HS-27A (cell line): ENCODE data around the gene FAM107A.
"Not testable (repeated sequence)": the region's sequence is repeated elsewhere in the genome, so short reads cannot be mapped to it uniquely, and the experiment has no call there.

Experiments
- DNase-seq: peaks from one replicate; pipeline ENCODE4 v3.0.0-alpha.2; 2012; ENCODE audit warnings: low read depth, missing footprints

The FAM107A gene

DNA sequence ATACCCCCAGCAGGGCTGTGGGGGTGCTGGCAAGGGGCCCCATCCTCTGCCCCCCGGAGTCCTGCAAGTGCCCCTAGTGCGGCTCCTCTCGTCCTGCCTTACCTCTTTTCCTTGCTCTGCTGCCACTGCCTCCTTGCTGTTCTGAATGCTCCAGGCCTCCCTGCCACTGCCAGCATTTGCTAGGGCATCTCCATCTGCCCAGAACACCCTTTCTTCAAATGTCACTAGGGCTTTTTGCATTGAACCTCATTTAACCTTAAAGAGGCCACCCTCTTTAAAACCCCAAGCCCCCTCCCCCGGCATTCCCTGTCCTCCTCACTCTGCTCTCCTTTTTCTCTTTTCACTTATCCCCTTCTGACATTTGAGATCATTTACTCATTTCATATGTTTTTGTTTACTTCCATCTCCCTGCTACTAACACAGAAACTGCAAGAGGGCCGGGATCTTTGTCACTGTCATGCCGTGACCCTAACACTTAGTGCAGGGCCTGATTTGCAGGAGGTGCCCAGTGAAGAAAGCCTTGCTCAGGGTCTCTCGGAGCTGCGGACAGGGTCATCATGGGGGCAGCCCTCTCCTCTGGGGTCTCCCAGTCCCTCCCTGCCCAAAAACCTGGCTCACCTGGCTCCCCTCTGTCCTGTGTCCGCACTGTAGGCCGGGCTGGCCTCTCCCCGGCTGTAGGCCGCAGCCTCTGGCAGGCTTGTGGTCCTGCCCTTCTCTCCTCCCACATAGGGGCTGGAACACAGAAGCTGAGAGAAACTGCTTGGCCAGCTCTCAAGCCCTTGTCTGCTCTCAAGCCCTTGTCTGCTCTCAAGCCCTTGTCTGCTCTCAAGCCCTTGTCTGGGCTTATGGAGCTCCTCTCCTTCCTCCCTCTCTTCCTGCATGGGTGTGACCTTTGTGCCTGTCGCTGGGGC lies 40.4 kb downstream of the FAM107A start, which contains the start of gene ACOX2:
Gene ACOX2, minus strand, starts transcription at position 690 of the 911 bp plus-strand sequence. CDS start 2,084 bp downstream, outside the sequence.
- no peak for DNase-seq

- no peak for DNase-seq
Measured at GRCh38 chr3:58535531-58536500, 41.4 kb downstream of the FAM107A start.

DNA sequence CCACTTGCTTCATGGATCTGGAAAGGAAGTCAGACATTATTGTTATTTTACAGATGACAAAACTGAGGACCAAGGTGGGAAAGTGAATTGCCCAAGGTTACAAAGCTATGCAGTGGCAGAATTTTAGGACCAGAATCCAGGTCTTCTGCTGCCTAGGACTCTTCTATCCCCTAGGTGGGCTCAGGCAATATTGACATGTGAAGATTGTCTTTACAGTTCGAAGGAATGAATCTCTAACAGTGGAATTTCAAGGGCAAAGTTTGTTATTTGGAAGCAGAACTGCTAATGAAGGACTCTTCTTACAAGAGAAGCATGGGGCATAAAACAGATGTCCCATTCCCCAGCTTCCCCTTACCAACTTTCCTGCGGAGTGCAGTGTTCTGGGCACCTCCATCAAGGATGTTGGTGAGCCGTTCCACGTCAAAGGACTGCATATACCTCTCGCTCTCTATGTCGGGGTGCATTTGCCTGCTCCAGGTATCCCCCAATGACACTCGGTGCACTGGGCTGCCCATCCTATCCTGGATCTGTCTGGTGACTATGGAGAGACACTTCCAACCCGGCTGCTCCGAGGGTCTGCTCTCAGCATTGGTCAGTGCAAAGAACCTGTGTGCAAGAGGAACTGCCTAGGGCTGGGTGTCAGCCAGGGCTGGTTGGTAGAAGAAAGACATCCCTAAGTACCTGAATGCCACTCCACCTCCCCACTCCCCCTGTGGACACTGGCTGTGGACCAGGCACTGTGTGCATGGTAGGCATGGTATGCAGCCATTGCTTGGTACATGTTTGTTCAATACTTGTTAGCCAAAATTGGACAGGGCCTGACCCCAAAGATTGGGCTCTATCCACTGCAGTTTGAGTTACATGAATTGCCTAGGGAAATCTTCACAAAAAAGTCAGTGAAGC lies 42.3 kb downstream of the FAM107A start:
- no peak for DNase-seq

DNA sequence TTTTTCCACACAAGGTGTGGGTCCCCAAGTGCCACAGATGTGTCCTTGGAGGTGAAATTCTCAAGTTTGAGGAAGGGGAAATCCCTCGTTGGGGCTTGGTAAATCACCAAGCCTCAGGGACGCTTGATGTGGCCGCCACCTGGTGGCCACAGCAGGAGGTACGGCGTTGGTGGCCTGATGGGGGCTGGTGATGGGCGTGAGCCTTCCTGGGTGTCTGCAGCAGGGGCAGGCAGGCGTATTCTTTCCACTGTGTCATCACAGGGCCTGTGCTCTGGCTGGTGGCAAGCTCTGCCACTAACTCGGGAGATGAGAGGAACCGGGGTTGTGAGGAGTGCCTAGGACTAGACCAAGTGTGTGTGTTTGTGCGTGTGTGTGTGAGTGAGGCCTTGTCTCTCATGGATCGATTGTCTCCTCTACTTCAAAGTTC lies 44.4 kb downstream of the FAM107A start:
- peak; percentile 45 for DNase-seq

- no peak for DNase-seq
Measured at GRCh38 chr3:58531956-58532355, 45.2 kb downstream of the FAM107A start.

- no peak for DNase-seq
Measured at GRCh38 chr3:58531555-58531954, 45.6 kb downstream of the FAM107A start.

GRCh38 chr3:58530354-58530865 lies 46.8 kb downstream of the FAM107A start:
- no peak for DNase-seq

DNA sequence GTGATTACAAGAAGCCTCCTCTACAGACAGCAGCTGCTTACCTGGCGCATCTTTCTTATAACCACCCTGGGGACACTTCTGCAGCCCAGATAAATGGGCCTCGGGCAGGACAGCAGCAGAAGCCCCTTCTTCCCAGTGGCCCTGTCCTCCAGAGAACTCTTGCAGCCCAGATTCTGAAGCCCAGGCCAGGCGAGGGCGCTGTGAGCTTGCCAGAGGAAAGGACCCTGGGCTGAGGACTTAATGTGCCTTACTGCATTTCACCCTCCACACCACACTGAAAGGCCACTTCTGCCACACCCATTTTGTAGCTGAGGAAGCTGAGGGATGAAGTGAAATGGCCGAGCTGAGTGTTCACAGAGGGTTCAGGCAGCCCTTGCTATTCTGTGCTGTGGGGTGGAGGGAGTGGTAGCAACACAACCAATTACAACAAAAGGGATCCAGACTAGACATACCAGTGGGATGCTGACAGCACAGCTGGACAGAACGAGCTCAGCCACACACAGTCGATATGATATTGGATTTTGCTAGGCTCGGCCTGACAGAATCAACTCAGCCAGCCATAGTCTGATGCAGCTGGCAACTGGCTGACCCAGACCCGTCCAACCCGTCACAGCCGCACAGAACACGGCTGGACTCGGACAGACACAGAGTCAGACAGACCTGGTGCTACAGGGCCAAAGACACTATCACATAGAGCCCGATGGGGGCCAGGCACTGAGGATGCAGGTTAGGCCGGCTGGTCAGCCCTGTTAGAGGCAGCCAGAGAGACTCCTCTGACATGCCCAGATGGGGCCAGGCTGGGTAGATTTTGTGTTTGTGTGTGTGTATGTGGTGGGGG lies 47.5 kb downstream of the FAM107A start:
- DNase-seq, result no peak

- no peak for DNase-seq
Measured at GRCh38 chr3:58528629-58529028, 48.6 kb downstream of the FAM107A start.

DNA sequence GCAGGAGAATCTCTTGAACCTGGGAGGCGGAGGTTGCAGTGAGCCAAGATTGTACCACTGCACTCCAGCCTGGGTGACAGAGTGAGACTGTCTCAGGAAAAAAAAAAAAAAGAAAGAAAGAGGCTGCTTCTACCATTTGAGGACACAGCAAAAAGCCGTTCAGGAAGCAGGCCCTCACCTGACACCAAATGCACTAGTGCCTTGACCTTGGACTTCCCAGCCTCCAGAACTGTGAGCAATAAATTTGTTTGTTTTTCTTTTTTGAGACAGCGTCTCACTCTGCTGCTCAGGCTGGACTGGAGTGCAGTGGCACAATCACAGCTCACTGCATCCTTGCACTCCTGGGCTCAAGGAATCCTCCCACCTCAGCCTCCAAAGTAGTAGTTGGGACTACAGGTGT lies 49.8 kb downstream of the FAM107A start:
- DNase-seq, result not testable (repeated sequence)

GRCh38 chr3:58526515-58526957 lies 50.7 kb downstream of the FAM107A start:
- DNase-seq, result peak; percentile 41

DNA sequence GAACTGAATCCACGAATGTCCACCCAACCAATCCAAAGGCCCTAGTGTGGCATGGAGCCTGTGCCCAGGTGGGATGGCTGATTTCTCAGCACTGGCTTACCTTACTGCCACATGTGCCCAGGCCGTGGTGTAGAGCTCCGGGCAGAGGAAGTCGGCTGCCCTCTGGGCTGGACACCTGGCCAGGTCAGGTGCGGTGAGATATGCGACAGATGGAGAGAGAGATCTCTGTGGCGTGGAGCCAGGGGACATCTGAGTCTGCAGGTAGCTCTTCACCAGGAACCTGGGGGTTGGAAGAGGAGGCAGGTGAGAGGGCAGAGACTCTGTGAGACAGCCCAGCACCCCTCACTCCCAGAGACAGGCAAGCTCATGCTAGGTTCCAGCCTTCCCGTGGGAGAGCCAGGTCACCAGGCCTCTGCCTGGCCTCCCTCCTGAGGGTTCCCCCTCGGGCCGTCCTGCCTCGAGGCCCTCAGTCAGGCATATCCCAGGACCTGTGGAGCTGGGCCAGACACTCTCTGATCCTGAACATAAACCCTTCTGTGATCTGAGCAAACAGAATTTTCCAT lies 52.8 kb downstream of the FAM107A start:
- DNase-seq, result no peak

- DNase-seq, result no peak
Measured at GRCh38 chr3:58522759-58523425, 54.3 kb downstream of the FAM107A start.

GRCh38 chr3:58521917-58522631 lies 55.1 kb downstream of the FAM107A start:
- DNase-seq, result no peak

DNA sequence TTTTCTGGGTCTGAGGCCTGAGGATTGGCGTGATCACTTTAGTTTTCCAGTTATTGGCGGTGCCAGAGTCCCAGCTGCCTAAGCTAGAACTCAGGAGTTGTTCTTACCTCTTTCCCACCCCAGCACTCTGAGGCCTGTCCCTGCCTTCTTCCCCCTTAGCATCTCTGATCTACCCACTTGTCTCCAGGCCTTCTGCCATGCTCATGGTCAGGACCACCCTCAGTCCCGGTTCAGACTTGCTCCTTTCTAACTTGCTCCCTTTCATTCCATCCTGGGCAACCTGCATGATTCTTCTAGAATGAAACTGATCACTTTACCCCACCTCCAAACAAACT lies 55.9 kb downstream of the FAM107A start:
- no peak for DNase-seq

DNA sequence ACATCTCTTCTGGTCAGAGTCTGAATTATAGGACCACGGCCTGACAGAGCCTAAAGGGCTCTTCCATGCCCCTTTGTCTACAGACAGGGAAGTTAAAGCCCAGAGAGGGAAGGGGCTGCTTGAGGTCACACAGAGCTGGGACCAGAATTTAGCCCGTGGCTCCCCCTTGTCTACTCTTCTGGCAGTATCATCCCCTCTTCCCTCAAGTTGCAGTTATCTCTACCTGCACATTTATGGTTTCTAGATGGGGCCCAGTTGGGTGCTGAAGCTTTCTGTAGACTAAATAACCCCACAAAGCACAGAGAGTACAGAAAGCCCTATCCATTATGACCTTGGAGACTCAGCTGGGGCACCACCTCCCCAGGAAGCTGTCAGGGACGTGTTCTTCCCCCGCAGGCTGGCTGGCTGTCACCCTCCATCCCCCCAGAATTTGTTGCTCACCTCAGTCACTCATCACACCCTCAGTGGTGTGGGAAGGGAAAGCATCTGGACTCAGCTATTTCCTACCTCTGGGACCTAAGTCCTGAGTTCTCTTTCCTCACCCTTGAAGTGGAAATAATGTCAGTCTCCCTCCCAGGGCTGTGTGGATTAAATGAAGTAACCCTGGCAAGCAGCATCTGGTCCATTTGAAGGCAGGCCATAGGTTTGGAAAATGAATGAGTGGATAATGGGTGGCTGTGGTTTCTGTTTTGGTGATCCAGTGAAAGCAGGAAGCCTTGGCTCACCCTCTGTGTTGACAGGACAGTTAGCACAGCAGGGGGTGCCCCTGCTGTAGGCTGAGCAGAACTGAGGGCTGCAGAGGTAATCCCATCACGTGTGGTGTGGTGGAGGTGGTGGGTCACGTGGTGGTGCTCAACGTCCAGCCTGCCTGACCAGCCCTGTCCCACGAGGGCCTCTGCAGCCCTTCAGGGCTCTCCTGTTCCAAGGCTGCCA lies 56.5 kb downstream of the FAM107A start:
- DNase-seq, result no peak

DNA sequence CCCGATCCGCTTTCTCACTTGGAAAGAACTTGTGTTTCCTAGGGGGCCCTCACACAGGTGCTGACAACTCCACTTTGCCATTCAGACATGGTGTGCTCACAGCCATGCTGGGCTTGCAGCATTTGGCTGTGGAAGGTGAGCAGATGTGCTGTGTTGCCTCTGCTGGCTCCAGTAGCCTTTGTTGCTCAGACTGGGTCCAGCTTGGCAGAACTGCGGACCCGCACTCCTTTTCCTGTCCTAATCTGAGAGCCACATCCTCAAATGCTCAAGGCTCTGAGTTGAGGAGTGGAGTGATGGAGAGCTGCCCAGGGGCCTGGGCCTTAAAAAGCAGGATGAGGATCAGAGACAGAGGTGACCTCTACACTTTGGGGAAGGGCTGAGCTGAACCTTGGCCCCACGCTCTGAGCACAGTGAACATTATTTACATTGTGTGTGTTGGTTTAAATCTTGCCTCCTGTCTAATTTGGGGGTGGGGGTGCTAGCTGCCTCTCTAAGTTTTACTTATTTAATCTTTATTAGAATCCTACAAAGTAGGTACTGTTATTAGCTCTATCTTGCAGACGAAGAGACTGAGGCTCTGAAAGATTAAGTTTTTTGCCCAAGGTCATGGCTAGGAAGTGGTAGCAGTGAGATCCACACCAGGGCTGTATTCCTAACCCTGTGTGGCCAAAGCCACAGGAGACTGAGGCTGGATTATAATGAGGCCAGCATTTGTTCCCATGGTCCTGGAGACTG lies 57.4 kb downstream of the FAM107A start:
- no peak for DNase-seq
